ENCODE results near the gene PLB1.

DNA sequence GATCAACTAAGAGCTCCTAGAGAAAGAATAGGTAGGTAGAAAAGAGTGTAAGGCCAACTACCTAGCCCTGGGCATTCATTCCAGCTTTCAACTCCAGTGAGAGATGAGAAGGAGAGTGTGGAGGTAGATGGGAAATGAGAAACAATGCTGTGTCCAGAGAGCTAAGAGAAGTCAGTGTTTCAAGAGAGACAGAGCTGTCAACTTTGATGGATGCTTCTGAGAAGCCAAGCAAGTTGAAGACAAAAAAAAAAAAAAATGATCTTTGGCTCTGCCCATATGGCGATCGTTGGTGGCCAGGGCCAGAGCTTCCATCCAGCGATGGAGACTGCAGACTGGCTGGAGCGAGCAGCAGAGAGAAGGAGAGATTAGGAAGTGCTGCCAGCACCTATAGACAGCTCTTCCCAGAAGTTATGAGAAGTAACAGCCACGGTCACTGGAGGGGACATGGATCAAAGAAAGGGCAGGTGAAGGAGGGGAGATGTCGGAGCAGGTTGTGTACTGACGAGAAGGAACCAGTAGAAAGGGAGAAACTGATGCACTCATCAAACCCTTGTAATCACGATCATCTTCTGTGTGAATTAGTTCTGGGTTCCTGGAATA is 143.3 kb downstream of the PLB1 start:
- TF ChIP-seq, protein P1, sequence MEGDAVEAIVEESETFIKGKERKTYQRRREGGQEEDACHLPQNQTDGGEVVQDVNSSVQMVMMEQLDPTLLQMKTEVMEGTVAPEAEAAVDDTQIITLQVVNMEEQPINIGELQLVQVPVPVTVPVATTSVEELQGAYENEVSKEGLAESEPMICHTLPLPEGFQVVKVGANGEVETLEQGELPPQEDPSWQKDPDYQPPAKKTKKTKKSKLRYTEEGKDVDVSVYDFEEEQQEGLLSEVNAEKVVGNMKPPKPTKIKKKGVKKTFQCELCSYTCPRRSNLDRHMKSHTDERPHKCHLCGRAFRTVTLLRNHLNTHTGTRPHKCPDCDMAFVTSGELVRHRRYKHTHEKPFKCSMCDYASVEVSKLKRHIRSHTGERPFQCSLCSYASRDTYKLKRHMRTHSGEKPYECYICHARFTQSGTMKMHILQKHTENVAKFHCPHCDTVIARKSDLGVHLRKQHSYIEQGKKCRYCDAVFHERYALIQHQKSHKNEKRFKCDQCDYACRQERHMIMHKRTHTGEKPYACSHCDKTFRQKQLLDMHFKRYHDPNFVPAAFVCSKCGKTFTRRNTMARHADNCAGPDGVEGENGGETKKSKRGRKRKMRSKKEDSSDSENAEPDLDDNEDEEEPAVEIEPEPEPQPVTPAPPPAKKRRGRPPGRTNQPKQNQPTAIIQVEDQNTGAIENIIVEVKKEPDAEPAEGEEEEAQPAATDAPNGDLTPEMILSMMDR (IDR thresholded peaks at IDR 0.05), result no peak
- TF ChIP-seq POLR2A (IDR thresholded peaks at IDR 0.05), result no peak

All from esophagus squamous epithelium (tissue), 4 donors.